Measurements from ENCODE around the gene AUTS2.

Gene AUTS2

DNA sequence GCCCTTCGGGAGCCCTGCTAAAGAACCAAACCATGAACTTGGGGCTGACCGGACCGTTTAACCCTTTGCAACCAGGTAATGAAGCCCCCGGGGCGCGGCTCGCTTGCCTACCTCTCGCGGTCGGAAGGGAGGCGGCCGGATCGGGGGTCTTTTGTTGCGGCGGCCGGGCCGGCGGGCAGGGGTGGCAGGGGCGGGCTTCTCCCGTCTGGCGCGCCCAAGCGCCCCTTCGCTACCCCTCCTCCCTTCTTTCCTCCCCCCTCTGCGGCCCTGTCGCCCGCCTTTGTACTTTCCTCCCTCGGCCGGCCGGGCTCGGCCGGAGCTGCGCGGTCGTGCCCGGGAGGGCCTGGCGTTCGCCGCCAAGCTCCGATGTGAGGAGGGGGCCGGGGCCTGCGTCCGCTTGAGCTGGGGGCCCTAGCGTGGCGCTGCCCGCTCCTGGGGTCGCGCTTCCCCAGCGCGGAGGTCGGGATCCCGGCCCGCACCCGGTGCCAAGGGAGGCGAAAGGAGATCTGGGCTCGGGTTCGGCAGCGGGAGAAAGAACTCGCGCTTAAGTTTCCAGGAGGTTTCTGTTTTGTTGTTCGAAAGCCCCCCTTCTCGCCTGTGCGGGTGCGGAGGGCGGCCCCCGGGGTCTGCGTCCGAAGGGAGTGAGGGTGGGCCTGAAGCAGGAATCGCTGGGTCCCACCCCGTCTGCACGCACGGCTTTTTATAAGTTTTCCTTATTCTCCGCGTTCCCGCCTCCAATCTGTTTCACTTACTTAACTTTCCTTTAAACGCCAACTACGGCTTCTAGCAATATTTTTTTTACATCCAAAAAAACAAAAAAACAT, 1096.9 kb downstream of the AUTS2 start:
- no peak for DNase-seq

DNA sequence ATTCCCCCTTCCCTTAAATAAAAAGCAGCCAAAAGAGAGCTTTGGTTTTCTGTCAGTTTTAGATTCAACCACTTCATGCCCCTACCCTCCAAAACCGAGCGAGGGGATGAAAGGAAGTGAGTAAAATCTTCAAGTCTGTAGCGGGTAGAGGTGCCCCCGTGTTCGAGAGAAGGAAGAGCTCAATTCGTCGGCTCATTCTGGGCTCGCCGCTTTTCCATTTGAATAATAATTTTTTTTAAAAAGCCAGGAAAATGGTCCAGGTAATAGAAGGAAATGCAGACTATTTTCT, 1097.5 kb downstream of the AUTS2 start:
- DNase-seq: no peak

DNA sequence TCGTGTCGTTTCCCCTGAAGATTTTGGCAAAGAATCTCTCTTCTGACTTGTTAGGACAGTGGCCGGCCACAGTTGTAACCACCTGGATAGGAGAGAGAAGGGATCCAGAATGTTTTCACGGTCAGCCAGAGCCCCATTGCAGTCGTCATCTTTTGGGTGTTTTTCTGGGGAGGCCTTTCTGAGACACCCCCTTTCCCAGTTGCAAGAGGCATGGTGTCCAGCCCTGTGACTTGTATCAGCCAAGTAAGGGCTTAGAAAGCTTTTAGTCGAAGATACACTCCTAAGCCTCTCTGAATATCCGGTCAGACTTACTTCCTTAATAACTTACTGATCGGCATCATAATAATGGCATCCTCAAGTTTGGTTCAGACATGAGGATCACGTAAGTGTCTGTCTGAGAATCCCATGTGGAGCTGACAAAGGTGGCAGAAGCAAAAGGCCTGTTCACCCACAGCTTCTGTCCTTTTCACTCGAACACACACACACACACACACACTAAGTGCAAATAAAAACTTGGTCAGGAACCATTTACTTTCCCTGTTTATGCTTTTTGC, 1098.0 kb downstream of the AUTS2 start:
- DNase-seq: no peak

DNA sequence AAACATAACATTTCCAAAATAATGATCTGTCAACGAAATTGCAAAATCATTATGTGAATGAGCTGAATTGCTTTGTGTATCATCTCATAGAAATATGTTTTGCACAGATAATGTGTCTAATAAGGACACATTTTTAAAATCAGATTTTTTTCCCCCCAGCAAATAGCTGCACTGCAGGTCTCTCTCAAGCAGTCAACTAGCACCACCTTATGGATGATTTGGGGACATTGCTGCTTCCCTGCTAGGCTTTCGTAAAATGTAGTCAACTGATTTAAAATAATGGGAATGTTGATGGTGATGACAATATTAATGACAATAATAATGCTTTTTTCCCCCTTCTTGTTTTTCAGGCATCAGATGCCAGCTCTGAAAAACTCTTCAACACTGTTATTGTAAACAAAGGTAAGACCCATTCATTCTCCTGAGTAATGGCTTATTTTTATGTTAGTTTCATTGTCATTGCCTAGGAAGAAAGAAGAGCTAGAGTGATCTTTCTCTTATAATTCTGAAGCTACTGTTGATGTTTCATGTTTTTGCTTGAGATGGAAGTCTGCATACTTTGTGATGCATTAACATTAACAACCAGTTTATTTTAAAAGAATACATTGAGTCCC, 1100.1 kb downstream of the AUTS2 start:
- DNase-seq: peak in 14 of 58 donors; percentile 6 to 66 (median 17)

DNA sequence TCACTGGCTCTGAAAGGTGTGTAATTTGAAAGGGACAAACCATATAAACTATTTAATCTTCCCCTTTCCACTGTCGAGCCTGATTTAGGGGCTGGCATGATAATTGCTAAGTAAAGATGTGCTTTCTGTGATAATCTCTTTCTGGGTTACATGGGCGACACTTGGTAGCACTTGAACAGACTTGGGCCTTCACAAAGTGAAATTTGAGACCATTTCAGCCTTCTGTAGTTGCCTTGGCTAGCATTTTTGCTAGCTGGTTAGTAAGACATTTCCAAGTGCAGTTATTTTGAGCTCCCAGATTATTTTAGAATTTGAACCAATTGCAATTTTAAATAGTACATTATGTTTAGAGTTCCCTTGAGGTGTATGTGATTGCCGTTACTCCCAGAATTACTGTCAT, 1101.0 kb downstream of the AUTS2 start:
- no peak for DNase-seq

DNA sequence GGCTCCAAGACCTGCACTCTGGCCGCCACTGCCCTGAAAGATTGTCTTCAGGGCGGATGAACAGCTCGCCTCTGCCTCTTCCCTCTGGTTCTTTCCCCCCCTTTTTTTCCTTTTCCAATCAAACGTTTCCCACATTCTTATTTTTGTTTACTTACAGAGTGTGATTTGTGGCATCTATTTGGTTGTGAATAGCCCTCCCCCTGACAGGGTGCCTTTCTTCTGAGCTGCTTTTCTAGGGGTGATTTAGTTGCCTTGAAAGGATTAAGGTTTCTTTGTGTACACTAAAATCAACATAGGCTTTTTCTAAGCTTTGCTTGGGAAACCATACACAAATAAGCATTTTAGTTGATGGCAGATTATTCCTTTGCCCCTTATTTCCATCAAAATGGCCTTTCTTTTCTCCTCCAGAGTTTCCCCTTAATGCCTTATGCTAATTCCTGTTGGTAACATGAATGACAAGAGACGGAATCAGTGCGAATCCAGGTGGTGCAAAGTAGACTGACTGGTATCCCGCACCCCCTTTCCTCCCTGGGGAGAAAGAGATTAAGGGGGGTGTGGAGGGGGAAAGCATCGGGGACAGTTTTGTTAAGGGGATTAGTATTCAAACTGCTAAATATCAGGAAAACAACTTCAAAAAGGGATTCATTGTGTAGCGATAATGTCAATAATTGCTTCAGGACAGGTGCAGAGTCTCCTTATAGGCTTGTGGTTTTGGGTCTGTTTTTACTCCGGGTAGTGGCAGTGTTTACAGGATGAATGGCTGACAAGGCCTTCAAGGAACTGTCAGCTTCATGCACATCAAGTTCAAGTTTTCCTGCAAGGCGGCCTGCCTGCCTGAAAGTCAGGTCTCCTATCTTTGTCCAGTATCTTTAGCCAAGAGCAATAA, 1102.0 kb downstream of the AUTS2 start:
- peak in 1 of 58 donors; percentile 2 for DNase-seq

DNA sequence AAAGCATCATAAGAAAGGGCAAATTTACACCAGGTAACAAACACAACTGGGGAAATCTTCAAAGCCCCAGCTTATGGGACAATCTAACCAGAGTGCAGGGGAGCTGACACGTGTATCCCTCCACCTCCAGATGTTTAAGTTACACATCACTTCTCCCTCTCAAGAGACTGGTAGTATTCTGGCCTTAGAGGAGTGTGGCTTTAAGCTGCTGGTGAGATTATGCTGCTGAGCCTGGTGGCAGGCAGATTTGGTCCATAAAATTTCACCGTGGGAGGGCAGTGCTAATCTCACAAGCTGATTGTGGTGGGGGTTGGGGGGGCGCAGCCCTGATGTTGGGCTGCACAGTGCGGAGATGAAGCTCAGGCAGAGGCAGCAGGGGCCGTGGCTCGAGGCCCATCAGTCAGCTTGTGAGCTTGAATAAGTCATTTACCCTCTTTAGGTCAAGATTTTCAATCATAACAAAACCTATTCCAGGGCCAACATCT, 1102.7 kb downstream of the AUTS2 start:
- DNase-seq: no peak

DNA sequence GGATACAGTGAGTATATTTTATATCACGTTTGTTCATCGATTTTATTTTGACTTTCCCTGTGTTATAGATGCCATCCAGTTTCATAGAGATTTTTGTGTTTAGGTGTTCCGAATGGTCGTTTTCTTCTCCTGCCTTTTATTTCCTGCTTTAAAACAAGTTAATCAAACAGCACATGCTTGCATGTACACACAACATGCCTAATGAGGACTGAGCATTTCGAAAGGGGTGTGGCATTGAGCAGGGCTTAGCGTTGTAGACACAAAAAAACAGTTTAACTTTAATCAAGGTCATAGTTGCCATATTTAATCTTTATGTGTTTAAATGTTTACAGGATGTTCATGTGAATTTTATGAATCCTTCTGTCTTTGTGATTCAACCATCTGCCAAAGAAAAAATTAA, 1103.2 kb downstream of the AUTS2 start:
- DNase-seq: no peak

DNA sequence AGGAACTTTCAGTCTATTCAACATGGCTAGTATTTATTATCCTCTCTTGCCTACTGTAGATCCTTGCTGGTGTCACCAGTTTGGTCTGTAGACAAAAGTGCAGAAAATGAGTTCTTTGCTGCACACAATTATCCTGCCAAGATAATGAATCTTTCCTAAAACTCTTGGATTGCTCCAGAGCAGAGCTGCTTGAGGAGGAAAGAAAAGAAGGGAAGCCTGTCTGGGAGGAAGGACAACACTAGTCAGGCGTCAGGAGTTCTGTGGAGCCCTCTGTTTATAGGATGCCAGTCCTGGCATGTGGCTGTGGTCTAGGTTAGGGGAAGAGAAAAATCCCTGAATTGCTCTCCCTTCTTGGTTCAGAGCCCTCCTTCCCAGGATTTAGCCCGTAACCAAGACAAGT, 1103.7 kb downstream of the AUTS2 start:
- no peak for DNase-seq

DNA sequence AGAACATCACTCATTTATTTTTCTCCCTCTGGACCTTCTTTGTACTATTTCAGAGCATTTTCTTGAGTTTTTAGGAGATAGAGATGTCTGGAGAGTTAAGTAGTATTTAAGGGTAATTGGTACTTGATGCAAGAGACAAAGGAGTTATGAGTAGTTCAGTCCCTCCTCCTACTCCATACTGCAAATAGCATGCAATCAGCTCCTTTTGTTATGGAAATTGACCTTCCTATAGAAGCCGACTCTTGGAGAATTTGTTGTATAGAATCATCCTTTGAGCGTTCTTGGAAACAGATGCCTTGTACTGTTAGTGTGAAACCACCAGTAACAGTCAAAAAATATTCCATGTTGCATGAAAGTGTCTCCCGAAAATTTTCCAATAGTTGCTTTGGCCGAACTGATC, 1105.5 kb downstream of the AUTS2 start:
- no peak for DNase-seq

DNA sequence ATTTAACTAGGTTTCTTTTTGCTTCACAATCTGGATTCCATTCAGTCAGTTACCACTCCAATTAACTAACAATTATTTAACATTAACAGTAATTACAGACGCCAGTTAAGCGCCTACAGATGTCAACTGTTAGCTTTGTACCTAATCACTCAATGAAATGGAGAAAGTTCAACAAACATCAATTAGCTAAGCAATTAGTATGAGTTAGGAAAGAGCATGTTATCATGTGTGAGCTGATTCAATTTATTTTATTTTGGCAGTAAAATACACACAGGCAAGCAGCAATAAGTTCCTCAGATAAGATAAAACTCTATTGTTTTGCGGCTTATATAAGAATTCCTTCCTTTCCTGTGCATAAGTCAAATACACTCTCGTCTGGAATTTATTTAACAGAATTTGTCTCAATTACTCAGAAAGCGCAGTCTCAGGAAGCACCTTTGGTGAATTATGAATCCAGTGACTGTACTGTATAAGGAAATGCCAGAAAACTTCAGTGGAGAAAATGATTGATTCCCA, 1106.6 kb downstream of the AUTS2 start:
- DNase-seq: no peak

DNA sequence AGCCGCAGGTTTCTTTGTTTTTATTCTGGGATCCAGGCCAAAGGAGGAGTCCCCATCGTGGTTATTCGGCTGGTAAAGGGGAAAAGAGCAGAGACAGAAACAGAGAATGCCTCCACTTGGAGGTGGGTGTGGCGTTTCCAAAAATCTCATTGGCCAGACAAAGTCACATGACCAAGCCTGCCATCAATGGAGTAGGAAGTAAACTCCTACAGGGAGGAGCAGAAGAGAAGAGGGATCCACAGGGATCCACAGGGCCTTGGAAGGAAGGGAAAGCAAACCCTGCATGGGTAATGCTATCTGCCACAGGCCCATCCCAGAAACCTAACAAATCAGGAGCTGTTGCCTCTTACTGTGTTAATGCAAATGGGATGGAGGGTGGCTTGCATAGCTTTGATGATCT, 1107.9 kb downstream of the AUTS2 start:
- no peak for DNase-seq

DNA sequence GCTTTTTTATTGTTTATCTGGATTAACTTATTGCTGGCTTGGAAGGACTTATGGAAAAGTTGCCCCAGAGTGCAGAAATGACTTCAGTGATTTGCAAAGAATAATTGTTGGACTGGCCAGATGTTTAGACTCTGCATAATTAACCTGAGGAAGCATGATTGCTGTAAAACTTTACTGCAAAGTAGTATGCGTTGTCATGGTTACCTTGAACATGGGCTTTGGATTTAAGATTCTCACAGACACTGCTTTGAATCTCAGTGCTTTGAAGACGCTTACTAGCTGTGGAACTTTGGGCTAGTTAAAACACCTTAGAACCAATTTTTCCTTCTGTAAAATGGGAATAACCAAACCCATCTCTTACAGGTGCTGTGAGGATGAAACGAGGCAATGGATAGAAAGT, 1108.4 kb downstream of the AUTS2 start:
- no peak for DNase-seq

DNA sequence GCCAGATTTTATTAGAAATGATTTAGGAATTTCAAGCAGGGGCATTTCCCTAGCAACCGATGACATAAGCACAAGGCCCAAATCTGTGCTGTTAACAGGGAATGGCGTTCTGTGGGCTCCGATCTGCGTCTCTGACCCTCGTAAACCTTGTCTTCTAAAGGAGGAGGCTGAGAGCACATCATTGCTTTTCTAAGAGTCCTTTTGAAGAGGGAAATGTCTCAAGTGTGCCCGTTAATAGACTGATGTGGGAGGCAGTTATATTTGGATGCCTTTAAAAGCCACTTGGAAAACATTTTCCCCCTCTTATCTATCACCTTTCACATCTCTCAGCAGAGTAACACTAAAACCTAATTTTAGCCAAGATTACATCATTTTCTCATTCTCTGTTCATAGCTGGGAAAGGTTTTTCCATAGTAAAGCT, 1109.6 kb downstream of the AUTS2 start:
- no peak for DNase-seq

DNA sequence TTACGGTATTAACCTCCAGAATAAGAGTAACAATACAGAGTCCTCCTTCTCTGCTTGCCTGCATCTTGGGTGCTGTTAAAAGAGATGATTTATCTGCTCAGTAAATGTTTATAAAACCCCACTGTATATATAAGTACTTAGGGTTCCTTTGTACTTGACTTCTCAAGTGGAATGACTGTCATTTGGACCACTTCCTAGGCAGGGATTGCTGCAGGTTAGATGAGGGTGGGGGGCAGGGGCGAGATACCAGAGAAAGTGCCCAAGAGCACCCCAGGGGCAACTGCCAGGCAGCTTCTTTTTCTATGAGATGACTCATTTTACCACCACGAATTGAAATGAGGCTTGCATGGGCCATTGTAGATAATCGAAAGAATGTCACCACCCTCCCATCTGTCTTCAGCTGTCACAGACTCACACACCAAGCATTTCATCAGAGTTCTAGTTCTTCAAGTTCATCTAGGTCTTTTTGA, 1111.8 kb downstream of the AUTS2 start:
- no peak for DNase-seq

DNA sequence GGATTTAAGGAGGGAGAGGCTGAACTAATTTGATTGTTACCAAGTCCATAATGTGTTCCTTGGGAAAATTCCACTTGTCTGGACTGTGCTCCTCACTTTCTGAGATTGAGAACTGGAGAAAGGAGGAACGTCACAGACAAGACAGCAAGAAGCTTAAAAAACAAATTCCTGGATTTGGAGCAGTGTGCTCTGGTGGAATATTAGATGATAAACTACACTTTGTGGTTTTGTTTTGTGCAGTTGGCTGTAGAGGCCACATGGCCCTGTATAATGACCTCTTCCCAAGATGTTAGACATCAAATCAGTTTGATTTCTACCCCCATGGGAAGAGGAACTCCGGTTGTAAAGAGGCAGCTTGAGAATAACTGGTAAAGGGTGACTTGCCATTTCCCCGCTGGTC, 1112.4 kb downstream of the AUTS2 start:
- DNase-seq: no peak

DNA sequence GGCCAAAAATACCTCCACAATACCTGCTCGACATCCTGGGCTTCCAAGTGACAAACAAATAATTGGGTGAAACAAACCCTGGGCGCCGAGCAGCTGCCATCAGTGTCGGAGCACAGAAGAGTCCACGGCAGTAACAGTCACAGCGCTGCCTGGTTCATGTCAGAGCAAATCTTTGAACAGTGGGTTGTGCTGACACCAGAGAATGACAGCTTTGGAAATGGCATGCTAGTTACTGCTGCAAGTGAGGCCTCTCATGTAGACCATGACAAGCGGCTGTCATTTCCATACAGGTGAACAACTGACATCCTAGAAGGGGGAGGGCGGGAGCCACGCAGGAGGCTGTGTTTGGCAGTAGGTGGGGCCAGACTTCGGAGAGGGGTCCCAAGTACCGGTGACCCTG, 1113.2 kb downstream of the AUTS2 start:
- no peak for DNase-seq

DNA sequence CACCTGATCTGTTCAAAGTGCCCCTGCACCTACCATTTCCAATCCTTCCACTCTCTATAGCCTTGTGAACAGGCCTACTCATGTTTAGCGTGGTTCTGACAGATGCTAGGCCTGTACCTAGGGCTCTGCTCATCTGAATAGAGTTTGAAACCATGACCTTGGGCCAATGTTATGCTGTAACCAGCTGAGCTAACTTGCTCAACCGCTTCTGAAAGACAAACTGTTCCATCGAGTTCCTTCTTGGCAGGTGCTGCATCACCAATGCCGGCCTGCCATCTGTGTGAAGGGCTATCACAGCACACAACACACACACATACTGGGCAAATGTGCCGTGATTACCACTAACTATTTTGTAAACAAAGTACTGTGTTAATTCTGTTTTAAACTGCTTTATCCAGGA, 1114.7 kb downstream of the AUTS2 start:
- peak in 1 of 58 donors; percentile 20 for DNase-seq

DNA sequence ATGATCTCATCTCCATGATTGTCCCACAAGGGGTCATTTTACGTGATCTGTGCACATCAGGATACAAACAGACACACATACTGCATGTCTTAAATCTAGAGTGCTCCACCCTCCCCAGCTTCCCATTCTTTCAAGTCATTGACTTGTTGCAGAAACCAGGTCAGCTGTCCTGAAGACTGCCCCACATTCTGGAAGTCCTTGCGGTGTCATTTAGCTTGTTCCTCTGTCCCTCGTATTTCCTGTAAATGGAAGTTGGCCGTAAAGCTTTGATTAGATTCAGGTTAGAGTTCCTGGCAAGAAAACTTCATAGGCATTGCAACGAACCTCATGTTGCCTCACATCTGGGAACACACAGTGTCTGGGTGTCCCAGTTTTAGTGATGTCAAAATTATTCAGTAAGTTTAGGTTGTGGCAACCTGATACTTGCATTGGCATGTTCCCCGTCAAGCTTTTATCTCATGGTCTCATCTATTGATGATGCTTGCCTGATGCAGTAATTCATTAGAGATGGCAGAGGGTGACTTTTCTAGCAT, 1116.3 kb downstream of the AUTS2 start:
- DNase-seq: no peak

DNA sequence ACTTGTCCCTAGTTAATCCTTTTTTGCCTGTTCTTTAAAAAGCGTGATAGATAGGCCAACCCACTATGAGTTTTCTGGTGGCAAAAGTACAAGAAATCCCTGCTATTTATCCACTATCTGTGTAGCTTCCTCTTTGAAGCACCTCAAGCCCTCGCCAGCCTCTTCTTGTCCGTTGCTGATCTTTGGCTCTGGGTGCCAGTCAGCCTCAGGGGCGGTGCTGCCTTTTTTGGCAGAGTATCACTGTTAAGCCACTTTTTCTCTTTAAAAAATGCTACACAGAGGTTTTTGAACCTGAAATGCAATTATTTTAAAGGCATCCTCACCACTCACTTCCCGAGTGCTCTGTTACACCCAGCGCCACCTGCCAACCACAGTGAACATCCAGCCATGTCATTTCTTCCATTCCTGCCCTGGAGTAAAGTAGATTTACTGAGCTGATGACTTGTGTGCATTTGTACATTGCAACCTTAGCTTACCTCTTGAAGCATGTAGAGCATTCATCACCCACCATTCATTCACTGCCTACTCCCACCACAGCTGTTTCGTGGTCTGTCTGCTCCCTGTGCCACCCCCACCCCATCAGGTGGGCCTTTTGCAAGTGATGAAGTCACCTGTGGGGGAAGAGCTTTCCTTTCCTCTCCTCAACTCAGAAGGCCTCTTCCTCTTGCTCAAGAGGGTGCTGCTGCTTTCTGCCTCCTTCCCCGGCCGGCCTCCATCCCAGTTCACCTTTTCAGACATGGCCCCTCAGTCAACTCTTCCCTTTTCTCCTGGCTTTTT, 1119.5 kb downstream of the AUTS2 start:
- DNase-seq: no peak

All from anterior cingulate cortex (tissue), 58 donors.